ENCODE data around the gene MPPED2.

The MPPED2 gene

GRCh38 chr11:30538251-30538650 lies 47.9 kb downstream of the MPPED2 start:
- no peak for FAIRE-seq
- DNase-seq (ENCODE audit: insufficient read length, low spot score), result no peak
- TF ChIP-seq CTCF (IDR thresholded peaks at IDR 0.05; ENCODE audit: insufficient read depth, missing control alignments), result no peak

GRCh38 chr11:30535818-30536217 lies 50.3 kb downstream of the MPPED2 start:
- DNase-seq (ENCODE audit: insufficient read length, low spot score) (no peak), FAIRE-seq (no peak)
- no peak for TF ChIP-seq CTCF (IDR thresholded peaks at IDR 0.05; ENCODE audit: insufficient read depth, missing control alignments)

GRCh38 chr11:30533445-30533947 lies 52.7 kb downstream of the MPPED2 start:
- FAIRE-seq, result no peak
- DNase-seq (ENCODE audit: insufficient read length, low spot score), result no peak
- TF ChIP-seq CTCF (IDR thresholded peaks at IDR 0.05; ENCODE audit: insufficient read depth, missing control alignments), result no peak

GRCh38 chr11:30527566-30527965 lies 58.6 kb downstream of the MPPED2 start:
- DNase-seq (ENCODE audit: insufficient read length, low spot score) (no peak), FAIRE-seq (no peak)
- TF ChIP-seq CTCF (IDR thresholded peaks at IDR 0.05; ENCODE audit: insufficient read depth, missing control alignments), result no peak

GRCh38 chr11:30526558-30526957 lies 59.6 kb downstream of the MPPED2 start:
- no peak for FAIRE-seq

GRCh38 chr11:30522536-30523243 lies 63.5 kb downstream of the MPPED2 start:
- no peak for FAIRE-seq
- DNase-seq (ENCODE audit: insufficient read length, low spot score), result no peak
- TF ChIP-seq CTCF (IDR thresholded peaks at IDR 0.05; ENCODE audit: insufficient read depth, missing control alignments), result no peak

More at GRCh38 chr11:30526558-30526957, 59.6 kb downstream of the MPPED2 start:
- no peak for DNase-seq (ENCODE audit: insufficient read length, low spot score)
- TF ChIP-seq CTCF (IDR thresholded peaks at IDR 0.05; ENCODE audit: insufficient read depth, missing control alignments), result no peak
